ELF-1 (cell line): ENCODE results near the gene COG5.
A peak's percentile ranks its signal among the peaks of the same experiment; 100 is the strongest.
"Not testable (repeated sequence)": the region's sequence is repeated elsewhere in the genome, so short reads cannot be mapped to it uniquely, and the experiment has no call there.

ENCODE experiments used
- DNase-seq: peaks from one replicate; pipeline ENCODE4 v3.0.0-alpha.2; 2016; ENCODE audit warnings: low read depth, low spot score

The COG5 gene

GRCh38 chr7:107228291-107228690, 335.4 kb downstream of the COG5 start:
- no peak for DNase-seq

DNA sequence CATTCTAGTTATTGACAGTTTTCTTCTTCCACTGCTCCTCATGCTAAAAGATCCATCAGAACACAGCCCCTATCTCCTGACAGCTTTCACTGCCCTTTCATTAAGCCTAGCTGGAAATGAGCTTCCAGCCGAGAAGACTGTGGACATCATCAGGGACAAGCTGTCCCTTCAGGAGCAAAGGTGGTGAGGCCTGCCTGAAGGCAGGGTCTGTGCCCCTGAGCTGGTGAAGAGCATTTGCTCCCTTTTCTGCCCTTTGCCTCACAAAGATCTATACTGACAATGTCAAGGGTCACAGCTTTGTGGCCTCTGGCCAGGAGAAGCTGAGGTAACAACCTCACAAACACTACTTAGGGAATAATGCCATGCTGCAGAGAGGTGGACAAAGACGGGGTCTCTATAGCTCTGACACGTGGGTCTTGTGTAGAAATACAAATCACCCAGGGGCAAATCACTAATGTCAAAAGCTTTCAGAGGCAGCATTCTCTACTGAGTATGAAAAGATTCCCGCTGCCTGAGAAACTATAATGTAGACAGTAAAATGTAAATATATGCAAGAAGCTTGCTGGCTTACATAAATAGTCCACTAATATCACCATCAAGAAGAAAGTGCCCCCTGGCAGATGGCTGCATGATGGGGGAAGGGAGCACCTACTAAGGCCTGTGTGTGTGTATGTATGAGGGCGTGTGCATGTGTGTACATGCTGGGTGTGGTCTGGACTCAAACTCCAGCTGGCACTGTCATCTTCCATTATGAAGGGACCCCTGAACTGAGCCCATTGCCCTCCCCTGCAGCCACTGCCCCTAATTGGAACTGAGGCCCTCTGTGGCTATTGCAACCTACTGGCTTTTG, 339.1 kb downstream of the COG5 start:
- DNase-seq: no peak

- DNase-seq: not testable (repeated sequence)
Measured at GRCh38 chr7:107220806-107221205, 342.9 kb downstream of the COG5 start.

- DNase-seq: no peak
Measured at GRCh38 chr7:107220356-107220755, 343.4 kb downstream of the COG5 start.

GRCh38 chr7:107219563-107220244, 344.0 kb downstream of the COG5 start:
- no peak for DNase-seq

- DNase-seq: no peak
Measured at GRCh38 chr7:107213945-107214344, 349.8 kb downstream of the COG5 start.

DNA sequence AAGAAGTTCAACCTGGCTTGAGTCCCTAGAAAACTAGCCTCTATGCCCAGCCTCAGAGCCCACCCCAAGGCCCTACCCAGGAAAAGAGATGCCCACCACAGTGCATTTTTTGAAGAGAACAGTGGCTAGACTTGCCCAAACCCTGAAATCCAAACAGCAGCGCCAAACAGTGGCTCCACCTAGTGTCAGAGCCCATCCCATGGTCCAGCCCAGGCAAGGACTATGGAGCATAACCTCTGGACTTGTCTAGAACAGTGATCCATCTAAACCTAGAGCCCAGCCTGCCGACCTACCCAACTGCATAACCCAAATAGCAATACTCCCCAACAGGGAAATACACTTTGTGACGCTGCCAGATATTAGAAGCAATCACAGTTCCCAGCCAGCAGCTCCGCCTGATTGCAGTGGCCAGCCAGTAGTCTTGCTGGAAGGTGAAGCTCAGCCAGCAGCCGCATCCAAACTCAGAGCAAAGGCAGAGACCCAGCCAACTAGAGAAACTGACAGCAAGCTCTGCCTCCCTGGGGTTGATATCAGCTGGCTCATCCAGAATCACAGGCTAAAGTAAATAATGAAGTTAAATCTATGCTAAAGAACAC, 350.4 kb downstream of the COG5 start:
- no peak for DNase-seq

- no peak for DNase-seq
Measured at GRCh38 chr7:107212725-107213124, 351.0 kb downstream of the COG5 start.

- DNase-seq: no peak
Measured at GRCh38 chr7:107210400-107210799, 353.3 kb downstream of the COG5 start.

- DNase-seq: no peak
Measured at GRCh38 chr7:107209565-107209964, 354.2 kb downstream of the COG5 start.

DNA sequence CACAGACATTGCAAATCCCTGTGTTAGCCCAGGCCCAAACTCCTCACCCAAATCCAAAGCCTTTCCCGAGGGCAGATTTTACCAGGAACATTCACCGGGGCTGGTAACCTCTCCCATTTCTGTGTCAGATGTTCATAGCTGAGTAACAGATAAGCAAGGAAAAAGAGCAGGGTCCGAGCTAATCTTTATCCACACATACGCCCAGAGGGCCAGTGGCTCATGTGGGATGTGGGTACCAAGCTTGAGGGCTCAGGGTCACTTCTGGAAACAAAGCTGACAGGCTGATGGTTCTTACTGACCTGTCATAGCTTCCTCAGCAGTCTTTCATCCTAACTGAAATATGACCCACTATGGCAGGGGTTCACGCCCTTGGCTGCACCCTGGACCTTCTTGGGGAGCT, 355.2 kb downstream of the COG5 start:
- no peak for DNase-seq

DNA sequence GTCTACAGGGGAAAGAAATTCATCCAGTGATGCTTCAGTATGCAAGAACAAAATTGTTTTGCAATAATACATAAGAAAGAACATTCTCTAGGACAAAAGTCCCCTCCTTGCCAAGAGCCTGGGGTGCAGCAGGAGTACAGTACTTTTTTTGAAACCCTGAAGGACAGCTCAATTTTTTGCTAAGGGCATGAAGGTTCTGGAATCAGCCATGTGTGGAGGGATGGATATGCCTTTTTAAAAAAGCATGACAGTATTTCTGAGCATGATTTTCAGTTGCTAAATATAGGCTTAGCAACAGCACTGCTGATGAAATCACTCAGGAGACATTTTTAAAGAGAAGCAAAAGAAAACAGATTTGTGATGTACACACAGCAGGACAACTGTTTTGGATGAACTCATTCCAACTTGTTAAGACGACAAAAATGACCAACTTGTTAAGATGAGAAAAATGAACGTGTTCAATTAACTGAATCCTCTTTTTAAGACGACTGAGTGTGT, 355.6 kb downstream of the COG5 start:
- DNase-seq: no peak

DNA sequence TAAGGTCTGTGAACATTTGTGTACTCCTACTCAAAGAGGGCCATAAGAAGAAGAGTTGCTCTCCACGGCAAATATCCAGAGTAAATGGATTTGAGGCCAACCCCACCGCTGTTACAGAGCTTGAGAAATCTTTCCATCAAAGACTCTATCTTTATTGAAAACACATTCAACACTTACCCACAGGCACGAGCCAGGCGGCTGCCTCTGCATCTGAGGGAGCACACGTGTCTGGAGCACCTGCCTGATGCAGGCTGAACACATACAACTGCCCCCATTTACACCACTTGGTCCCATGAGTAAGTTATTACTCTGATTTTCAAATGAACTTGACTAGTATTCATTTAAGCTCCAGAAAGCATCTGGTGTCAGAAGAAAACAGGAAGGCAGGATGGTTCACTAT, 356.3 kb downstream of the COG5 start:
- DNase-seq: no peak

- no peak for DNase-seq
Measured at GRCh38 chr7:107206706-107207105, 357.0 kb downstream of the COG5 start.

DNA sequence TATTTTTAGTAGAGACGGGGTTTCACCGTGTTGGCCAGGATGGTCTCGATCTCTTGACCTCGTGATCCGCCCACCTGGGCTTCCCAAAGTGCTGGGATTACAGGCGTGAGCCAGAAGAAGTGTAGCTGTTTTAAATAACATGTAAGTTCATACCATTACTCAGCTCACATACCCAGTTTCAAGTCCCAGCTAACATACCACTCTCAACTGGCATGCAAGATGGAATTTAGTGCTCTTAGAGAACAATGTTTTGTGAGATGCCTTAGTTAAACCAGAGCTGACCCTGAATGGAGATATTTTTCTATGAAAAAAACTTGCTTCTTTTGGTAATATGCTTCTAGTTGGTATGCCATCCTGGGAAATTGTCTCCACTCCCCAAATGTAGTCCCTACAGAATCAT, 357.6 kb downstream of the COG5 start:
- DNase-seq: no peak

DNA sequence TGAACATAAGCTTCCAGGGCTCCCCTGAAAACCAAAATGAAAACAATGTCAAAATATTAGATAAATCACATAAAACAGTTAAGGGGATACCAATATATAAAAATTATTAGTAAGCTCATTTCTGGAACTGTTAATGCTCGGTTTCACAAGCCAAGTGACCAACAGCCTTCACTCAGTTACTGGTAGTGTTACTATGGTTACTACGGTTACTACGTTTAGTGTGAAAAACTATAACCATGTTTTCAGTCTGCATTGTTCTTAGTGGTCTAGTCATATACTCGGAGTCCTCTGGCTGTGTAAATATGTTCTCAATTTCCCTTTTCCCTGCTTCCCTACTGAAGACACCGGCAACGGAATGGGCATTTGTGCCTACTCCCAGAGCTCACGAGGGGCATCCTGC, 360.1 kb downstream of the COG5 start:
- no peak for DNase-seq

- peak; percentile 52 for DNase-seq
Measured at GRCh38 chr7:107201795-107202450, 361.8 kb downstream of the COG5 start.

GRCh38 chr7:107196834-107197610, 366.7 kb downstream of the COG5 start:
- DNase-seq: no peak

DNA sequence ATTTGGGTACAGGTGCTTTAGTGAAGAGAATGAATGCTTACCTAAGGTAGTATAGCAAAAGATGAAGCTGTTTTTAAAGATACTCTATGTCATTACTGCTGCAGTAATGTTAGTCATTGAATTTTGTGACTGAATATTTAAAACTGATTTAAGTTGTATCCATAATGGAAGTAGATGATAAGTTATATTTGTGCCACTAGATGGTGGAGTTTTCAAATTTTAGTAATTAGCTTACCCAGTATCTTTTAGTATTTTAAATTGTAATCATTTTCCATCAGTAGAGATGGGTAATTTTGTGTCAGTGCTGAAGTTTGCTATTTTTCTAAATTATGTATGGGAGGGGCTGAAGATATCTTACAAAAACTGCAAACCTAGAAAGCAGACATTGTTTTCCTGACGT, 369.7 kb downstream of the COG5 start:
- DNase-seq: no peak

GRCh38 chr7:107190090-107190489, 373.6 kb downstream of the COG5 start:
- DNase-seq: no peak

- no peak for DNase-seq
Measured at GRCh38 chr7:107187774-107188173, 375.9 kb downstream of the COG5 start.
